ENCODE results near the gene HPS3.

Gene HPS3

GRCh38 chr3:149167898-149168297 lies 38.5 kb downstream of the HPS3 start:
- H3K4me3 ChIP-seq (ENCODE audit: low read depth, low read length): no peak overlapping the region
- TF ChIP-seq, protein P1, sequence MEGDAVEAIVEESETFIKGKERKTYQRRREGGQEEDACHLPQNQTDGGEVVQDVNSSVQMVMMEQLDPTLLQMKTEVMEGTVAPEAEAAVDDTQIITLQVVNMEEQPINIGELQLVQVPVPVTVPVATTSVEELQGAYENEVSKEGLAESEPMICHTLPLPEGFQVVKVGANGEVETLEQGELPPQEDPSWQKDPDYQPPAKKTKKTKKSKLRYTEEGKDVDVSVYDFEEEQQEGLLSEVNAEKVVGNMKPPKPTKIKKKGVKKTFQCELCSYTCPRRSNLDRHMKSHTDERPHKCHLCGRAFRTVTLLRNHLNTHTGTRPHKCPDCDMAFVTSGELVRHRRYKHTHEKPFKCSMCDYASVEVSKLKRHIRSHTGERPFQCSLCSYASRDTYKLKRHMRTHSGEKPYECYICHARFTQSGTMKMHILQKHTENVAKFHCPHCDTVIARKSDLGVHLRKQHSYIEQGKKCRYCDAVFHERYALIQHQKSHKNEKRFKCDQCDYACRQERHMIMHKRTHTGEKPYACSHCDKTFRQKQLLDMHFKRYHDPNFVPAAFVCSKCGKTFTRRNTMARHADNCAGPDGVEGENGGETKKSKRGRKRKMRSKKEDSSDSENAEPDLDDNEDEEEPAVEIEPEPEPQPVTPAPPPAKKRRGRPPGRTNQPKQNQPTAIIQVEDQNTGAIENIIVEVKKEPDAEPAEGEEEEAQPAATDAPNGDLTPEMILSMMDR (IDR thresholded peaks at IDR 0.05; ENCODE audit: insufficient read depth, low read length, missing control alignments): no peak
- ChIA-PET CTCF (no interaction called here), POLR2A (no interaction called here)
- DNase-seq (ENCODE audit: low read depth, low spot score): no peak

DNA sequence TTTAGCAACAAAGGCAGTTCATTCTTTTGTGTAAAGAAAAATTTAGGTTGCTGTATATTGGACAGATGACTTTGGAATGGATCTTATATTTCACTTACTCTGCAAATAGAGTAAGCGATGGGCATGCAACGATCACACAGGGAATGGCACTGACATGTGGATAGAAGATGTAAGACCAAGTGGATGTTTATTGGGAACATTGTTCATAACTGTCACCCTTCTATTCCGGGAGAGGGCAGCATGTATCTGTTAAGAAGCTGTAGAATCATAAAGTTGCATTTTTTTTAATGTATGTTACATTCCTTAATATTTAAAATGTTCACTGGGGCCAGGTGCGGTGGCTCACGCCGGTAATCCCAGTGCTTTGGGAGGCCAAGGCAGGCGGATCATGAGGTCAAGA lies 41.2 kb downstream of the HPS3 start:
- CTCF ChIA-PET: interaction anchor here (0.7 to 1.3 kb wide), 4 partner anchors 8 to 165 kb away, joined by 3 to 5 read pairs (median 3); no protein-coding TSS in a partner anchor
- POLR2A ChIA-PET: interaction anchor here (0.8 kb wide), 1 partner anchor 8 kb away, joined by 4 read pairs; no protein-coding TSS in a partner anchor

DNA sequence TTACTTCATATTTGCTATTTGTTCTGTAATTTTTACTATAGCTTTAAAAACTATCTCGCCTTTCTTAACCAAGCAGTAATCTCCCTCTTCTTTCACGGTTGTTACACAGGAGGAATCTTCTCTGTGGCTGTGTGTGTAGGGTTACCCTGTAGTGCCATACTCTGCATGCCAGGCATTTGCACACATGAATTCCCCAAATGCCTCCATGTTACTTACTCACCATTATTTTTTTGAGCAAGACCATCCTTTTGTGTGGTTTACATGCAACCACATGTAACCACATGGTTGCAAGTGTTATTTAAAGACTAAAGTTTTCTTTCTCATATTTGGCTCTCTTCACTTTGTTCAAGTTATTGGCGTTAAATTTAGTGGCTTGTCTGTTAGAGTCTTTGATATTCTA lies 45.5 kb downstream of the HPS3 start:
- CTCF ChIA-PET: no interaction called here
- H3K4me3 ChIP-seq (ENCODE audit: low read depth, low read length): no peak overlapping the region
- no peak for DNase-seq (ENCODE audit: low read depth, low spot score)
- POLR2A ChIA-PET: no interaction called here
- TF ChIP-seq, protein P1 (IDR thresholded peaks at IDR 0.05; ENCODE audit: insufficient read depth, low read length, missing control alignments): no peak

More for the DNA sequence above, 41.2 kb downstream of the HPS3 start:
- TF ChIP-seq, protein P1 (IDR thresholded peaks at IDR 0.05; ENCODE audit: insufficient read depth, low read length, missing control alignments): no peak
- H3K4me3 ChIP-seq (ENCODE audit: low read depth, low read length): no peak overlapping the region
- no peak for DNase-seq (ENCODE audit: low read depth, low spot score)

GRCh38 chr3:149177122-149177521 lies 47.7 kb downstream of the HPS3 start:
- POLR2A ChIA-PET: no interaction called here
- CTCF ChIA-PET: interaction anchor here (1.3 to 1.7 kb wide), 2 partner anchors 57 kb away, joined by 3 to 5 read pairs; no protein-coding TSS in a partner anchor
- no peak overlapping the region for H3K4me3 ChIP-seq (ENCODE audit: low read depth, low read length)
- TF ChIP-seq, protein P1 (IDR thresholded peaks at IDR 0.05; ENCODE audit: insufficient read depth, low read length, missing control alignments): no peak
- no peak for DNase-seq (ENCODE audit: low read depth, low spot score)

DNA sequence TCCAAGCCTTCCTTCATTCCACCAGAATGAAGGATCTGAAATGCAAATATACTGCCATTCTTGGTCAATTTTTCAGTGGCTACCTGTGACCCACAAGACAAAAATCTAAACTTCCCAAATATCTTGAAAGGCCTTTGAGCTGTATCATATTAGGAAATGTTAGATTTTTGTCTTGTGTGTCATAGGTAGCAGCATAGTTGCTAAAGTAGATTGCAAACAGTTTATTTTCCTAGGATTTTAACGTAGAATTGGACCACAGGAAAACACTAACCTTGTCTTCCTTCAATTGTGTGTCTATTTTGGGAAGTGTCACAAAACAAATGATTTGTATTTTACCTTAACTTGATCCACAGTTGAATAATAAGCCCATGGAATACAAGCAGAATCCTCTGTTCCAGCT lies 49.8 kb downstream of the HPS3 start:
- ChIA-PET POLR2A (interaction anchor here (0.5 to 1.1 kb wide), 4 partner anchors 8 to 279 kb away, joined by 3 to 5 read pairs (median 4); partner anchors contain the start of gene HPS3), CTCF (interaction anchor here (0.8 to 1.2 kb wide), 2 partner anchors 9 to 96 kb away, joined by 3 to 4 read pairs; no protein-coding TSS in a partner anchor)
- H3K4me3 ChIP-seq (ENCODE audit: low read depth, low read length): no peak overlapping the region
- TF ChIP-seq, protein P1 (IDR thresholded peaks at IDR 0.05; ENCODE audit: insufficient read depth, low read length, missing control alignments): no peak
- peak; percentile 34 for DNase-seq (ENCODE audit: low read depth, low spot score)

- ChIA-PET CTCF (interaction anchor here (1.2 kb wide), 1 partner anchor 95 kb away, joined by 4 read pairs; no protein-coding TSS in a partner anchor), POLR2A (interaction anchor here (1.1 kb wide), 1 partner anchor 50 kb away, joined by 5 read pairs; the partner anchor contains the start of gene HPS3)
- TF ChIP-seq, protein P1 (IDR thresholded peaks at IDR 0.05; ENCODE audit: insufficient read depth, low read length, missing control alignments): no peak
- no peak overlapping the region for H3K4me3 ChIP-seq (ENCODE audit: low read depth, low read length)
- peak; percentile 97 for DNase-seq (ENCODE audit: low read depth, low spot score)
Observed at GRCh38 chr3:149180057-149180573, 50.7 kb downstream of the HPS3 start.

Measured in AG04449 (cell line).